ENCODE data around the gene TBL2. TPM values are rescaled to one million over a fixed set of nuclear protein-coding genes. Genes with fewer than 3 reads are reported as not detected.

TBL2 gene
- total RNA-seq, 1 donor from 2014 or later: 7.8 TPM

DNA sequence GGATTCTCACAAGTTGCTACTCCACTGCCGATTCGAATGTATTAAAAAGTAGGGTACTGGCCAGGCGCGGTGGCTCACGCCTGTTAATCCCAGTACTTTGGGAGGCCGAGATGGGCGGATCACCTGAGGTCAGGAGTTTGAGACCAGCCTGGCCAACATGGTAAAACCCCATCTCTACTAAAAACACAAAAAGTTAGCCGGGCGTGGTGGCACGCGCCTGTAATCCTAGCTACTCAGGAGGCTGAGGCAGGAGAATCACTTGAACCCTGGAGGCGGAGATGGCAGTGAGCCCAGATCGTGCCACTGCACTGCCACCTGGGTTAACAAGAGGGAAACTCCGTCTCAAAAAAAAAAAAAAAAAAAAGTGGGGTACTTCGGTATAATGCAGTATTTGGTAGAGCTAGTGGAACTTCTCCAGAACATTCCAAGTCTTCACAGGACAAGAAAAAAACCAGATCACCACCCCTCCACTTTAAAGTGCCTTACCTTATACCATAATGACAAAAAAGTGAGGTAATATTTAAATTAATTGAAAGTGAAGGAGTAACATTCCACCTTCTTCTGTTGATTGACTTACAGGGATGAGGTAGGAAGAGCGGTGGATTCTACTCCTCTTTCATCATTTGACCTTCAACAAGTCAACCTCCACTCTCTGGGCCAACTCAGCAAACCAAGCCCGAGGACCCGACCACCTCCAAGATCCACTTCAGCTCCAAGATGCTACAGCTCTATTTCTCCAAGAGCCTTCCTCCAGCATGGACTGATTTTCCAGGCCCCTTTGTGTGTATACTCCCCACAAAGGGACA, 58.3 kb downstream of the TBL2 start:
- intact Hi-C loops (cut with micrococcal nuclease): no loop called here
- peak; percentile 37 for DNase-seq

DNA sequence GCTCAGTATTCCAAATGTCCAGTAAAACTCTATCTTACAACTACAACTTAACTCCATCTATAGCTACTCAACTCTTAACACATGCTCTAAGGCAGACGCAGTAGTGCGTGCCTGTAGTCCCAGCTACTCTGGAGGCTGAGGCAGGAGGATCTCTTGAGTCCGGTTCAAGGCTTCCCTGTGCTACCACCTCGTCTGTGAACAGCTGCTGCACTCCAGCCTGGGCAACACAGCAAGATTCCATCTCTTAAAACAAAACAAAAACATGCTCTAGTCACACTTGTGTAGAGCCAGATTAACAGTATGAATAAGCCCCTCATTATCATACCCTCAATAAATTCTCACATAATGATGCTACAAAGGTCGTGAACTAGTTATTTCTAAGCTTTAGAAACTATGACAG, 59.9 kb downstream of the TBL2 start:
- no peak for ATAC-seq
- no peak for DNase-seq
- intact Hi-C loops (cut with micrococcal nuclease): no loop called here

More for the DNA sequence above, 58.3 kb downstream of the TBL2 start:
- no peak for ATAC-seq

Other genes starting within 250 kb of the TBL2 start
- gene FZD9, start 144.8 kb downstream of the TBL2 start, total RNA-seq: 0.25 TPM
- 44.6 TPM for gene BAZ1B, start 56.3 kb downstream of the TBL2 start, total RNA-seq
- gene BCL7B, start 20.9 kb downstream of the TBL2 start, total RNA-seq: 80.7 TPM
- gene MLXIPL, start 45.9 kb upstream of the TBL2 start, total RNA-seq: 9.6 TPM
- 3.3 TPM for gene VPS37D, start 89.3 kb upstream of the TBL2 start, total RNA-seq
- gene DNAJC30, start 104.9 kb upstream of the TBL2 start, total RNA-seq: 13.2 TPM
- gene BUD23, start 105.0 kb upstream of the TBL2 start, total RNA-seq: 79.8 TPM
- 3.0 TPM for gene STX1A, start 141.1 kb upstream of the TBL2 start, total RNA-seq
- 24.0 TPM for gene ABHD11, start 160.2 kb upstream of the TBL2 start, total RNA-seq
- not detected for gene CLDN3, start 191.7 kb upstream of the TBL2 start, total RNA-seq